GM19397 (cell line): ENCODE results near the gene NIT1.
"Not testable (repeated sequence)": the region's sequence is repeated elsewhere in the genome, so short reads cannot be mapped to it uniquely, and the experiment has no call there.

ENCODE experiments used
- ATAC-seq: cut with Tn5 transposase; IDR thresholded peaks from one replicate; pipeline ENCODE4 v1.9.1; 2021; ENCODE audit warnings: mild to moderate bottlenecking, moderate library complexity; ENCODE audit not compliant: unreplicated experiment

NIT1 gene

GRCh38 chr1:161111527-161111926 is 6.4 kb upstream of the NIT1 start:
- ATAC-seq: no peak

- ATAC-seq: no peak
These were observed 4.0 kb upstream of the NIT1 start for GRCh38 chr1:161113915-161114314.

- no peak for ATAC-seq
These were observed 3.3 kb upstream of the NIT1 start for GRCh38 chr1:161114556-161114955.

GRCh38 chr1:161115132-161115711 is 2.7 kb upstream of the NIT1 start:
- no peak for ATAC-seq

- not testable (repeated sequence) for ATAC-seq
These were observed 1.9 kb upstream of the NIT1 start for GRCh38 chr1:161115961-161116360.

- no peak for ATAC-seq
These were observed 1.4 kb downstream of the NIT1 start for GRCh38 chr1:161119092-161119903.

- ATAC-seq: no peak
These were observed 3.2 kb downstream of the NIT1 start for GRCh38 chr1:161121042-161121650.

GRCh38 chr1:161121834-161122233 is 3.9 kb downstream of the NIT1 start:
- no peak for ATAC-seq

GRCh38 chr1:161122967-161123366 is 5.1 kb downstream of the NIT1 start:
- ATAC-seq: no peak

- no peak for ATAC-seq
These were observed 9.7 kb downstream of the NIT1 start for GRCh38 chr1:161127649-161128048.

GRCh38 chr1:161128591-161129420 is 10.9 kb downstream of the NIT1 start:
- no peak for ATAC-seq

GRCh38 chr1:161130266-161130665 is 12.4 kb downstream of the NIT1 start:
- no peak for ATAC-seq

GRCh38 chr1:161131523-161132409 is 13.9 kb downstream of the NIT1 start:
- no peak for ATAC-seq

GRCh38 chr1:161132410-161133219 is 14.7 kb downstream of the NIT1 start, which contains the start of gene DEDD:
TSS of gene DEDD (minus strand) at chr1:161132667. CDS start at chr1:161124462, 8,205 bp downstream.
- ATAC-seq: peak; percentile 93

GRCh38 chr1:161133220-161133740 is 15.4 kb downstream of the NIT1 start:
- no peak for ATAC-seq

- ATAC-seq: no peak
These were observed 20.0 kb downstream of the NIT1 start for GRCh38 chr1:161137881-161138280.

- ATAC-seq: no peak
These were observed 20.5 kb downstream of the NIT1 start for GRCh38 chr1:161138431-161138830.

- ATAC-seq: no peak
These were observed 21.9 kb downstream of the NIT1 start for GRCh38 chr1:161139766-161140165.

- ATAC-seq: no peak
These were observed 23.0 kb downstream of the NIT1 start for GRCh38 chr1:161140755-161141400.
